Peyer's patch (tissue), 4 donors: ENCODE results near the gene KLF2. TPM values are rescaled to one million over a fixed set of nuclear protein-coding genes. Genes with fewer than 3 reads are reported as not detected.

Source experiments
- DNase-seq, 3 donors: peaks; one replicate each; pipeline ENCODE4 v3.0.0-alpha.2; 2017 to 2019
- H3K27ac ChIP-seq, 4 donors: fragments of 200-600 bp; sonication (generic); one replicate each; pipeline ENCODE4 v1.5.1; 2016 to 2019
- H3K27me3 ChIP-seq, 2 donors: fragments of 200-600 bp; sonication (generic); one replicate each; pipeline ENCODE4 v1.5.1; 2019
- H3K36me3 ChIP-seq, 3 donors: fragments of 200-600 bp; sonication (generic); one replicate each; pipeline ENCODE4 v1.5.1; 2016 to 2019
- H3K4me1 ChIP-seq, 4 donors: fragments of 200-600 bp; sonication (generic); one replicate each; pipeline ENCODE4 v1.5.1; 2016 to 2019
- H3K4me3 ChIP-seq, 4 donors: fragments of 200-600 bp; sonication (generic); 1 replicate in 3 of 4; 2 replicates in 1 of 4; pipeline ENCODE4 v1.5.1; 2016 to 2019; ENCODE audit warnings: mild to moderate bottlenecking in 1 of 4
- H3K9me3 ChIP-seq, 4 donors: fragments of 200-600 bp; sonication (generic); one replicate each; pipeline ENCODE4 v1.5.1; 2016 to 2019; ENCODE audit warnings: mild to moderate bottlenecking in 1 of 4
- POLR2A ChIP-seq, 2 donors: fragments of 450-650 bp; IDR thresholded peaks; one replicate each; pipeline ENCODE4 v1.5.1; 2017; ENCODE audit warnings: antibody characterized with exemption in 2 of 2, mild to moderate bottlenecking in 2 of 2, moderate library complexity in 2 of 2
- total RNA-seq, 4 donors: library from RNA; depleted of rRNA; stranded (reverse); fragments of >200 nt; gene quantifications; one replicate each; pipeline ENCODE4 v1.1.0, GENCODE V29; 2016
- TF ChIP-seq, protein P1 (sequence below), 6 experiments: fragments of 450-650 bp in 4 of 6; fragments of 200-600 bp in 2 of 6; sonication (generic) in 1 of 6; IDR thresholded peaks; one replicate each; pipeline ENCODE4 v1.5.1; 2017 to 2019; ENCODE audit warnings: antibody characterized with exemption in 6 of 6, mild to moderate bottlenecking in 3 of 6, moderate library complexity in 1 of 6

KLF2 gene
- total RNA-seq, 4 donors from 2014 or later, result 12.1 to 129 (median 37.2) TPM

DNA sequence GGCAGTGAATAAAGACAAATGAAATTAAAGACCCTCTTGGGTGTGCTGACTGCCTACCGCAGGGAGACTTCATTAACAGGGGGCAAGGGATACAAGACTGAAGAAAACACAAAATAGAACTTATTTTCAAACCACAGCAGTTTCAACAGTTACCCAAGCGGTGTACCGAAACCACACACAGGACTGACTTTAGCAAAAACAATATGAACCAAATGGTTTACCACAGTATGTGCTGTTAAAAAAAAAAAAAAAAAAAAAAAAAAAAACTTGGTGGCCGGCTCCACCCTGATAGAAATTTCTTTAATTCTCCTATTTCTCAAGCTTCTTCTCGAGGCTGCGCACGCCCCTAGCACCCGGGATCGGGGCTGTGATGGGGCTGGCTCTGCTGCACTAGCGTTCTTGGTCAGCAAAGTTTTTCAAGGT lies 42.6 kb downstream of the KLF2 start:
- Histone ChIP-seq H3K4me3 (peak overlapping the region in 1 of 4 donors; percentile 12), H3K27me3 (no peaks in the 10 kb centered on the region), H3K9me3 (no peaks in the 10 kb centered on the region), H3K4me1 (peaks cover 9 to 60% (median 52%) of the 10 kb centered on the region in 4 donors), H3K27ac (peak overlapping the region in 3 of 4 donors; percentile 53 to 87 (median 76)), H3K36me3 (no peaks in the 10 kb centered on the region)
- peak in 2 of 3 donors; percentile 78 to 83 for DNase-seq
- TF ChIP-seq, protein P1, sequence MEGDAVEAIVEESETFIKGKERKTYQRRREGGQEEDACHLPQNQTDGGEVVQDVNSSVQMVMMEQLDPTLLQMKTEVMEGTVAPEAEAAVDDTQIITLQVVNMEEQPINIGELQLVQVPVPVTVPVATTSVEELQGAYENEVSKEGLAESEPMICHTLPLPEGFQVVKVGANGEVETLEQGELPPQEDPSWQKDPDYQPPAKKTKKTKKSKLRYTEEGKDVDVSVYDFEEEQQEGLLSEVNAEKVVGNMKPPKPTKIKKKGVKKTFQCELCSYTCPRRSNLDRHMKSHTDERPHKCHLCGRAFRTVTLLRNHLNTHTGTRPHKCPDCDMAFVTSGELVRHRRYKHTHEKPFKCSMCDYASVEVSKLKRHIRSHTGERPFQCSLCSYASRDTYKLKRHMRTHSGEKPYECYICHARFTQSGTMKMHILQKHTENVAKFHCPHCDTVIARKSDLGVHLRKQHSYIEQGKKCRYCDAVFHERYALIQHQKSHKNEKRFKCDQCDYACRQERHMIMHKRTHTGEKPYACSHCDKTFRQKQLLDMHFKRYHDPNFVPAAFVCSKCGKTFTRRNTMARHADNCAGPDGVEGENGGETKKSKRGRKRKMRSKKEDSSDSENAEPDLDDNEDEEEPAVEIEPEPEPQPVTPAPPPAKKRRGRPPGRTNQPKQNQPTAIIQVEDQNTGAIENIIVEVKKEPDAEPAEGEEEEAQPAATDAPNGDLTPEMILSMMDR (IDR thresholded peaks at IDR 0.05), result no peak
- no peak for TF ChIP-seq POLR2A (IDR thresholded peaks at IDR 0.05)

DNA sequence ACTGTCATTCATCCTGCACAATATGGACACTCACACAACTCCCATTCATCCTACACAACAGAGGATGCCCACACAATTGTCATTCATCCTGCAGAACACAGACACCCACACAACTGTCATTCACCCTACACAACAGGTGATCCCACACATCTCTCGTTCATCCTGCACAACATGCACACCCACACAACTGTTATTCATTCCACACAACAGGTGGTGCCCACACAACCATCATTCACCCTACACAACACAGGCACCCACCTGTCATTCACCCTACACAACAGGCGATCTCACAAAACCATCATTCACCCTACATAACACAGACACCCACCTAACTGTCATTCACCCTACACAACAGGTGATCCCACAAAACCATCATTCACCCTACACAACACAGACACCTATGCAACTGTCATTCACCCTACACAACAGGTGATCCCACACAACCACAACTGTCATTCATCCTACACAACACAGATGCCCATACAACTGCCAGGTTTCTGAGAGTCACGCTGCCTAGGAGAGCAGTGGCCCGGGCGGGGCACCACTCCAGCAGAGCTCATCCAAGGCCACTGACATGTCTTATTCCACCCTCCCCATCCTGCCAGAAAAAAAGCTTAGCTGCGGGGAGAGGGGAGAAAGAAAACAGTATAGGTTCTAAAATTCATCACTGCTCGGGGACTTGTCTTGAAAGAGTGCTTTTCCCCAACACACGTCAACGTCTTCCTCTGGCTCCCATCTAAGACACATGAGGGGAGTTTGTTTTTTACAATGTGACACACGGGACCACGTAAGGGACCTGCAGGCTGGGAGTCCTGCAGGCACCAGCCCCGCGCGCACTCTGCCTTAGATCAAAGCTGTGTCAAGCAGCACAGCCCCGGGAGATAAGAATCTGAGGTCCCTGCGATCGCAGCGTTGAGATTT lies 44.0 kb downstream of the KLF2 start:
- TF ChIP-seq, protein P1 (IDR thresholded peaks at IDR 0.05), result no peak
- no peak for TF ChIP-seq POLR2A (IDR thresholded peaks at IDR 0.05)
- H3K4me1 ChIP-seq, result peaks cover 10 to 65% (median 60%) of the 10 kb centered on the region in 4 donors
- no peaks in the 10 kb centered on the region for H3K36me3 ChIP-seq
- peak in 2 of 3 donors; percentile 64 to 72 for DNase-seq
- H3K27ac ChIP-seq, result peak overlapping the region in 1 of 4 donors; percentile 76
- H3K4me3 ChIP-seq, result no peak overlapping the region
- no peaks in the 10 kb centered on the region for H3K9me3 ChIP-seq
- no peaks in the 10 kb centered on the region for H3K27me3 ChIP-seq

DNA sequence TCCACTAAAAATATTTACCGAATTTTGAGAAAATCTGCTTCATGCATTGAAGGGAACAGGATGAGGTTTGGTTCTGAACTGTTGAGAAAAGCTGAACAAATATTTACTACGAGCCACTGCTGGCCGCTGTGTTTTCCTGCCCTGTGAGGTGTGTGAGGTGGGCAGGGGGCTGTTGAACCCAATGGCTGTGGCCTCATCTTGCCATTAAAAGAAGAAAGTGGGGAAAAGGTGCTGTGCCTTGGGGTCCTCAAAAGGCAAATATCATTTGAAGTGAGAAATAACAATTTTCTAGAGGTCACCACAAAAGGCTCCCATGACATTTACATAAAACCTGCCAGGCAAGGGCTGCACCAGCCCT lies 44.7 kb downstream of the KLF2 start:
- no peak for TF ChIP-seq POLR2A (IDR thresholded peaks at IDR 0.05)
- TF ChIP-seq, protein P1 (IDR thresholded peaks at IDR 0.05), result no peak
- Histone ChIP-seq H3K9me3 (no peaks in the 10 kb centered on the region), H3K4me1 (peaks cover 10 to 63% (median 59%) of the 10 kb centered on the region in 4 donors), H3K4me3 (no peak overlapping the region), H3K27me3 (no peaks in the 10 kb centered on the region), H3K36me3 (no peaks in the 10 kb centered on the region), H3K27ac (peak overlapping the region in 1 of 4 donors; percentile 76)
- no peak for DNase-seq

DNA sequence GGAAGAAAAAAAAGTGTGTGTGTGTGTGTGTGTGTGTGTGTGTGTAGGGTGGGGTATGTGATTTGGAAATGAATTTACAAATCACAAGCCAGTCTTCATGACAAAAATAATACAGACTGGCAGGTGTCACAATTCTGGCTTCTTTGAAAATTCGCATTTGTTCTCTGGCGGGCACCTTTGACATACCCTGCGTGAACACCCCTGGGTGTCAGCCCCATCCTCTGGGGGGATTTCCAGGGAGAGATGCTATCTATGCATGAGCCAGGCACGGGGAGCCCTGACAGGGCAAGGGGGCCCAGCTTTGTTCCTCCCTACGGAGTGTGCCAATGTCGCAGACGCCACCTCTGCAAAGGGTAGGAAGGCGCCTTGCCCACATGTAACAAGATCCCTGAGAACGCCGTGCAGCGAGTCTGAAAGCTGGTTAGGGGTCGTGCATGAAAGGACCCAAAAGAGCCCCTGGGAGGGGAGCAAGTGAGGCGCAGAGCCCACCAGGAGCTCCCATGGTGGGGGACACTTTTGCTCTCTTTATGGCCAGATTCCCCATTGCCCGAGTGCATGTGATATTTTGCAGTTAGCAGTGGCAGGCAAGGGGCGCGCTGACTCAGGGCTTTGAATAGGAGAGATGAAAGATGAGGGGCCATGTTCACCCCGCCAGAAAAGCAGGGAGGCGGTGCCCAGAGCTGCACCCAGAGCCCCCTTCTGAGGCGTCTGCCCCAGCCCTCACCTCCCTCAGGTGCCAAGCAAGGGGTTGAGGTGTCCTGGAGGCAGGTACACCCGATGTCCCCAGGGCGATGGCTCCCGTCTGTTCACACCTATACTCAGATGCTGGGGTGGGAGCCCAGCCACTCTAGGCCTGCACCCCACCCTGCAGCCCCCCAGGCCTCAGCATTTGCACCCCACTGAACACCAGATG lies 45.3 kb downstream of the KLF2 start:
- Histone ChIP-seq H3K9me3 (no peaks in the 10 kb centered on the region), H3K36me3 (peaks cover 0 to 3% (median 0%) of the 10 kb centered on the region in 3 donors), H3K27me3 (no peaks in the 10 kb centered on the region), H3K4me3 (no peak overlapping the region), H3K27ac (peak overlapping the region in 1 of 4 donors; percentile 76), H3K4me1 (peaks cover 10 to 62% (median 53%) of the 10 kb centered on the region in 4 donors)
- DNase-seq, result peak in 1 of 3 donors; percentile 46
- TF ChIP-seq POLR2A (IDR thresholded peaks at IDR 0.05), result no peak
- TF ChIP-seq, protein P1 (IDR thresholded peaks at IDR 0.05), result no peak

DNA sequence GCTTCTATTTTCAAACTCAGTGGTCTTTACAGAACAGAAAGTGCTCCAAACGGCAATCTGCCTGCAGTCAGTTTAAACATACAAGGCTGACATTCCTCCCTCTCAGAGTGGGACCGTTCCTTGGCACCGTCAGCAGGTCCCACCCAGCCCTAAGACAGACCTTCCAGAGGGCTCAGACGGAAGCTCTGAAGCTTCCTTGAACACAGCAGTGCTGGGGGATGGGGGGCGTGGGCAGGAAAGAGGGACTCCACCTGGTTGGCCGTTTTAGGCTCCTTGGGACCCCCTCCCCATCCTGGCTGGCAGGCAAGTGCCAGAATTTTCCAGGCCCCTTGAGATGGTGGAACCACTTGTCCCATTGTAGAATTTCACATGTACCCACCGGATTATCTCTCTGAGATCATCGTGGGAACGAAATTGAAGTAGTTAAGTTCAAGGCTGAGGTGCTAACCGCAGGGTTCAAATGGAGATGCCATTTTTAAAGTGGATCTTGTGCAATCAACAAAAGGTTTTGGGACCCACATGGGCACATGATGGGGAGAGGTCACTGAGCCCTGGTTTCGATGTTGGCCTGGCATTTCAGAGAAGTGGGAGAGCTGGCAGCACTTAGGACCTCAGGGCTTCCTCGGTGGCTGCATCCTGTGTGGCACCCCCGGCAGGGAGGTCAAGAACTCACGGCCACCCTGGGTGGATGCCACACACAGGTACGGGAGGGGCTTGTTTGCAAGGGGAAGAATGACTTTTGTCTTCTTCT lies 46.2 kb downstream of the KLF2 start:
- Histone ChIP-seq H3K27ac (peak overlapping the region in 3 of 4 donors; percentile 20 to 76 (median 58)), H3K4me1 (peaks cover 8 to 53% (median 45%) of the 10 kb centered on the region in 4 donors), H3K9me3 (no peaks in the 10 kb centered on the region), H3K4me3 (no peak overlapping the region), H3K36me3 (peaks cover 0 to 11% (median 0%) of the 10 kb centered on the region in 3 donors), H3K27me3 (no peaks in the 10 kb centered on the region)
- DNase-seq, result peak in 1 of 3 donors; percentile 46
- TF ChIP-seq, protein P1 (IDR thresholded peaks at IDR 0.05), result no peak
- TF ChIP-seq POLR2A (IDR thresholded peaks at IDR 0.05), result no peak
